ENCODE data around the gene COIL. TPM values are rescaled to one million over a fixed set of nuclear protein-coding genes. Genes with fewer than 3 reads are reported as not detected.
A peak's percentile ranks its signal among the peaks of the same experiment; 100 is the strongest.
"Not testable (repeated sequence)": the region's sequence is repeated elsewhere in the genome, so short reads cannot be mapped to it uniquely, and the experiment has no call there.

The COIL gene
- total and polyA plus RNA-seq, 5 donors: 7.7 to 10.7 (median 9.8) TPM

DNA sequence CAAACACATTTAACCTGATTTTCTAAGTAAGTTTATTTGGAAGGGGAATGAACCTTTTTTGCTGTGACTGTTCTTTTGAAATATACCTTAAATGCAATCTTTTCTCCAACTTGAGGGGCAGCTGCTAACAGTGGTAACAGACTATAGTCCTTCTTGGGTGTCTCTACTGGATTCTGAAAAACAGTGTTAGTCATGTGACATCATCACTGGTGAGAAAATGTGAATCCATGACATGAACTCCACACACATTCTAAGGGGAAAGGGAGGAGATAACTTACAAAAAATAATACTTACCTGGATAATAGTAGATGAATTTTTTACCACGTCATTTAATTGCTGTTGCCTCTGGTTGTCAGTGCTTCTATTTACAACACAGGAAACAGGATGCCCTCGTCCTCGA is 11.3 kb downstream of the COIL start:
- no peak overlapping the region for H3K4me3 ChIP-seq (ENCODE audit: low read length)
- no peak for ATAC-seq
- H3K27me3 ChIP-seq (ENCODE audit: control insufficient read depth, insufficient read depth): no peaks in the 10 kb centered on the region
- no peaks in the 10 kb centered on the region for H3K9me3 ChIP-seq (ENCODE audit: control insufficient read depth, low read length)
- no peak for DNase-seq
- intact Hi-C loops (cut with DNase I): no loop called here
- H3K4me1 ChIP-seq (ENCODE audit: control insufficient read depth, insufficient read depth, low read length): peaks cover 2% of the 10 kb centered on the region
- no peak overlapping the region for H3K27ac ChIP-seq (ENCODE audit: low read length)
- WGBS: 51% methylated on average over 3 of the region's 3 CpGs

GRCh38 chr17:56948491-56948890 is 12.4 kb downstream of the COIL start:
- Histone ChIP-seq H3K9me3 (ENCODE audit: control insufficient read depth, low read length) (no peaks in the 10 kb centered on the region), H3K4me3 (ENCODE audit: low read length) (no peak overlapping the region), H3K27ac (ENCODE audit: low read length) (no peak overlapping the region), H3K27me3 (ENCODE audit: control insufficient read depth, insufficient read depth) (no peaks in the 10 kb centered on the region), H3K4me1 (ENCODE audit: control insufficient read depth, insufficient read depth, low read length) (peaks cover 2% of the 10 kb centered on the region)
- ATAC-seq (no peak), DNase-seq (no peak)
- intact Hi-C loops (cut with DNase I): no loop called here
- 95% methylated on average over 1 of the region's 1 CpG for WGBS

GRCh38 chr17:56947741-56948140 is 13.1 kb downstream of the COIL start:
- WGBS: 58% methylated on average over 1 of the region's 1 CpG
- no peak overlapping the region for H3K4me3 ChIP-seq (ENCODE audit: low read length)
- no peaks in the 10 kb centered on the region for H3K27me3 ChIP-seq (ENCODE audit: control insufficient read depth, insufficient read depth)
- intact Hi-C loops (cut with DNase I): no loop called here
- H3K4me1 ChIP-seq (ENCODE audit: control insufficient read depth, insufficient read depth, low read length): peaks cover 2% of the 10 kb centered on the region
- no peaks in the 10 kb centered on the region for H3K9me3 ChIP-seq (ENCODE audit: control insufficient read depth, low read length)
- no peak overlapping the region for H3K27ac ChIP-seq (ENCODE audit: low read length)
- DNase-seq (no peak), ATAC-seq (no peak)

GRCh38 chr17:56945938-56946505 is 14.8 kb downstream of the COIL start:
- no peak for DNase-seq
- peaks cover 2% of the 10 kb centered on the region for H3K4me1 ChIP-seq (ENCODE audit: control insufficient read depth, insufficient read depth, low read length)
- WGBS: 92% methylated on average over 3 of the region's 3 CpGs

GRCh38 chr17:56943505-56944125 is 17.2 kb downstream of the COIL start:
- intact Hi-C loops (cut with DNase I): no loop called here
- ATAC-seq: no peak
- Histone ChIP-seq H3K27ac (ENCODE audit: low read length) (no peak overlapping the region), H3K4me1 (ENCODE audit: control insufficient read depth, insufficient read depth, low read length) (no peaks in the 10 kb centered on the region), H3K27me3 (ENCODE audit: control insufficient read depth, insufficient read depth) (no peaks in the 10 kb centered on the region), H3K4me3 (ENCODE audit: low read length) (no peak overlapping the region), H3K9me3 (ENCODE audit: control insufficient read depth, low read length) (no peaks in the 10 kb centered on the region)
- no peak for DNase-seq
- 90% methylated on average over 10 of the region's 10 CpGs for WGBS

More at GRCh38 chr17:56945938-56946505, 14.8 kb downstream of the COIL start:
- no peaks in the 10 kb centered on the region for H3K9me3 ChIP-seq (ENCODE audit: control insufficient read depth, low read length)
- ATAC-seq: no peak
- intact Hi-C loops (cut with DNase I): no loop called here
- no peaks in the 10 kb centered on the region for H3K27me3 ChIP-seq (ENCODE audit: control insufficient read depth, insufficient read depth)
- no peak overlapping the region for H3K4me3 ChIP-seq (ENCODE audit: low read length)
- no peak overlapping the region for H3K27ac ChIP-seq (ENCODE audit: low read length)

DNA sequence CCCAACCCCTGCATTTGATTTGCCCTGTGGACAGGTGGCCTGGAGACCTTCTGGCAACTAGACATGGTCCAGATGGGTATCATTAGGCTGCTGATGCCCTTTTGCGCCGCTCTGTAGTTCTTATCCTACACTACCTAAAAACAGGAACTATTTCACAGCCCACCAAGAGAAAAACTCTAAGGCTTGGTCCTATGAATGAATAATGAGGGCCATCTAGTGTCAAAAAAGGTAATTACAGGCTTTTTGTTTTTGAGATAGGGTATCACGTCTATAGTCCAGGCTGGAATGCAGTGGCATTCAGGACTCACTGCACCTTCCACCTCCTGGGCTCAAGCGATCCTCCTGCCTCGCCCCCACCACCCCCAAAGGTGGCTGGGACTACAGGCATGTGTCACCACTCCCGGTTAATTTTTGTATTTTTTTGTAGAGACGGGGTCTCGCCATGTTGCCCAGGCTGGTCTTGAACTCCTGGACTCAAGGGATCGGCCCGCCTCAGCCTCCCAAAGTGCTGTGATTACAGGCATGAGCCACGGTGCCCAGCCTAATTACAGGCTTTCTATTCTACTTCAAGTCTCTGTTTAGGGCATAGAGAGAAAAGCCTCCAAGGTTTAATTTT is 20.9 kb downstream of the COIL start:
- DNase-seq (no peak), ATAC-seq (peak; percentile 63 to 72)
- WGBS: 52% methylated on average over 11 of the region's 11 CpGs
- no peaks in the 10 kb centered on the region for H3K4me1 ChIP-seq (ENCODE audit: control insufficient read depth, insufficient read depth, low read length)
- no peak overlapping the region for H3K27ac ChIP-seq (ENCODE audit: low read length)
- no peaks in the 10 kb centered on the region for H3K27me3 ChIP-seq (ENCODE audit: control insufficient read depth, insufficient read depth)
- no peak overlapping the region for H3K4me3 ChIP-seq (ENCODE audit: low read length)
- intact Hi-C loops (cut with DNase I): loop anchor here (2.0 to 10.0 kb wide), 3 partner anchors 115 to 121 kb away; no protein-coding TSS in a partner anchor
- no peaks in the 10 kb centered on the region for H3K9me3 ChIP-seq (ENCODE audit: control insufficient read depth, low read length)

- not testable (repeated sequence) for H3K27me3 ChIP-seq (ENCODE audit: control insufficient read depth, insufficient read depth); DNase-seq; ATAC-seq; H3K9me3 ChIP-seq (ENCODE audit: control insufficient read depth, low read length); H3K4me1 ChIP-seq (ENCODE audit: control insufficient read depth, insufficient read depth, low read length); H3K27ac ChIP-seq (ENCODE audit: low read length); H3K4me3 ChIP-seq (ENCODE audit: low read length)
- intact Hi-C loops (cut with DNase I): loop anchor here in 3 of 4 donors (5.0 to 10.0 kb wide), 2 partner anchors 113 to 116 kb away; no protein-coding TSS in a partner anchor
- 76% methylated on average over 5 of the region's 5 CpGs for WGBS
These were observed 22.6 kb downstream of the COIL start for GRCh38 chr17:56938206-56938605.

DNA sequence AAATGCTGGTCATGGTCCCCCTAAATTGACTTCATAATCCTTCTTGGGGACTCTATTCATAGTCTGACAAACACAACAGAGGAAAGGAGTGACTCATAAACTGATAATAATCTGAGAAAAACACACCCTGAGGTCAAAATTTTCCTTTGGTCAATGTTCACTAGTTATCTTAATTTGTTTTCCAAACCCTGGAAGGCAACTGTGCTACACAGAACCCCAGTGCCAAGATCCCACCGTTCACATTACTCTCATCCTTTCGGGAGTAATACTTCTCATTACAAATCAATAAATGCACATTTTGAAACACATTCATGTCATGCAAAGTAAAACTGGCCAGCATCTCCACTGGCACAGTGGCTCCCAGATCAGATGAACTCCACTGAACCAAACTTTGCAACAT is 23.2 kb downstream of the COIL start:
- Histone ChIP-seq H3K4me3 (ENCODE audit: low read length) (no peak overlapping the region), H3K4me1 (ENCODE audit: control insufficient read depth, insufficient read depth, low read length) (no peaks in the 10 kb centered on the region), H3K27ac (ENCODE audit: low read length) (no peak overlapping the region), H3K27me3 (ENCODE audit: control insufficient read depth, insufficient read depth) (no peaks in the 10 kb centered on the region), H3K9me3 (ENCODE audit: control insufficient read depth, low read length) (no peaks in the 10 kb centered on the region)
- DNase-seq: no peak
- WGBS: 72% methylated on average over 2 of the region's 2 CpGs
- intact Hi-C loops (cut with DNase I): loop anchor here in 3 of 4 donors (5.0 to 10.0 kb wide), 2 partner anchors 113 to 115 kb away; no protein-coding TSS in a partner anchor
- ATAC-seq: peak in 1 of 2 donors; percentile 51

DNA sequence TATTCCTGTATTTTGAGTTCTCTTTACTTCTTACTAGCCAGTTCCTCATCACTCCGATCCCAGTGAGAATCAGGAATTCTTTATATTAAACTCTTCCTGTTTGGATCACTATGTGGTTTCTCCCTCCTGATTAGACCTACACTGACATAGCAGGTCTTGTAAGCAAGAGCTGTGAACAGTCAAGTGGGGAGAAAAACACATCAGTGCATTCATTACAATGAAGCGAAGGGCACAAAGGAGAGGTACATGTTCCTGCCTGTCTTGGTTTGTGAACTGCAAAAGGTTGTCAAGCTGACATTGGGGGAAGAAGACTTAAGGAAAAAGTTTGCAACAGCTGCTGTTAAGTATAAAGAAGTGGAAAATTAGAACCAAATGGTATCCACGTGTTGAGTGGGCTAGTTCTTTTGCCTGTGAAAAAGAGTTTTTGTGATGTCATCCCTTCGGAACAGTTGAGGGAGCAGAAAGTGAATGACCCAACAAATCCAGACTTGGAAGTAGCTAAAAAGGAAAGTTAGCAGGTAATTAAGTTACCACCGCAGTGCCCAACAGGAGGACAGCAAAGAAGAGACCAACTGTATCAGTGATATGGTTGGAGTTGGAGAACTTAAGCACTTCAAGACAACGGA is 24.0 kb downstream of the COIL start:
- Histone ChIP-seq H3K27ac (ENCODE audit: low read length) (peak overlapping the region; percentile 7), H3K4me1 (ENCODE audit: control insufficient read depth, insufficient read depth, low read length) (no peaks in the 10 kb centered on the region), H3K27me3 (ENCODE audit: control insufficient read depth, insufficient read depth) (no peaks in the 10 kb centered on the region), H3K9me3 (ENCODE audit: control insufficient read depth, low read length) (no peaks in the 10 kb centered on the region), H3K4me3 (ENCODE audit: low read length) (no peak overlapping the region)
- intact Hi-C loops (cut with DNase I): loop anchor here in 3 of 4 donors (5.0 to 10.0 kb wide), 2 partner anchors 112 to 115 kb away; no protein-coding TSS in a partner anchor
- no peak for ATAC-seq
- DNase-seq: no peak
- 86% methylated on average over 6 of the region's 6 CpGs for WGBS

GRCh38 chr17:56935461-56935860 is 25.4 kb downstream of the COIL start:
- H3K27ac ChIP-seq (ENCODE audit: low read length): no peak overlapping the region
- H3K27me3 ChIP-seq (ENCODE audit: control insufficient read depth, insufficient read depth): no peaks in the 10 kb centered on the region
- H3K9me3 ChIP-seq (ENCODE audit: control insufficient read depth, low read length): no peaks in the 10 kb centered on the region
- intact Hi-C loops (cut with DNase I): loop anchor here in 3 of 4 donors (5.0 to 10.0 kb wide), 2 partner anchors 111 to 113 kb away; no protein-coding TSS in a partner anchor
- no peak overlapping the region for H3K4me3 ChIP-seq (ENCODE audit: low read length)
- 97% methylated on average over 3 of the region's 3 CpGs for WGBS
- ATAC-seq: no peak
- no peak for DNase-seq
- no peaks in the 10 kb centered on the region for H3K4me1 ChIP-seq (ENCODE audit: control insufficient read depth, insufficient read depth, low read length)

DNA sequence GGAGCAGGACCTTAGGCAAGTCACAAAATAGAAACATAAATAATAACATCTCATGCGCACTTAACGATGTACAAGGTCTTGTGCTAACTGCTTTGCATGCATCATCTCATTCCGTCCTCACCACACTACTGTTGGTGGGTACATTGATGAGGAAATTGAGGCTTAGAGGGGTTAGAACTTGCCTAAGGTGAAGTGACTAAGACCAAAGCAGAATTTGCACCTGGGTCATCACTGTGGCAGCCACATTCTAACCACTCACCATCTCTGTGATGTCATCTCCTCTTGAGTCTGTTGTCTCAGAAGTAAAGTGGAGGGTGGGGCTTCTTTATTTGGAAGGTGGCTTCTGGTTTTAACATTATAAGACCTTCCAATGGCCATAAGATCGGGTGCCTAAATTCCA is 26.6 kb downstream of the COIL start:
- 96% methylated on average over 4 of the region's 4 CpGs for WGBS
- Histone ChIP-seq H3K4me1 (ENCODE audit: control insufficient read depth, insufficient read depth, low read length) (no peaks in the 10 kb centered on the region), H3K9me3 (ENCODE audit: control insufficient read depth, low read length) (no peaks in the 10 kb centered on the region), H3K4me3 (ENCODE audit: low read length) (no peak overlapping the region), H3K27ac (ENCODE audit: low read length) (no peak overlapping the region), H3K27me3 (ENCODE audit: control insufficient read depth, insufficient read depth) (no peaks in the 10 kb centered on the region)
- DNase-seq (no peak), ATAC-seq (no peak)
- intact Hi-C loops (cut with DNase I): loop anchor here in 2 of 4 donors (10.0 kb wide), 1 partner anchor 109 kb away; no protein-coding TSS in a partner anchor
